HG02763 (cell line): ENCODE data around the gene RIMS4.

Experiments used
- ATAC-seq: cut with Tn5 transposase; IDR thresholded peaks from one replicate; pipeline ENCODE4 v1.9.1; 2021; ENCODE audit warnings: mild to moderate bottlenecking, moderate library complexity; ENCODE audit not compliant: unreplicated experiment

Gene RIMS4

DNA sequence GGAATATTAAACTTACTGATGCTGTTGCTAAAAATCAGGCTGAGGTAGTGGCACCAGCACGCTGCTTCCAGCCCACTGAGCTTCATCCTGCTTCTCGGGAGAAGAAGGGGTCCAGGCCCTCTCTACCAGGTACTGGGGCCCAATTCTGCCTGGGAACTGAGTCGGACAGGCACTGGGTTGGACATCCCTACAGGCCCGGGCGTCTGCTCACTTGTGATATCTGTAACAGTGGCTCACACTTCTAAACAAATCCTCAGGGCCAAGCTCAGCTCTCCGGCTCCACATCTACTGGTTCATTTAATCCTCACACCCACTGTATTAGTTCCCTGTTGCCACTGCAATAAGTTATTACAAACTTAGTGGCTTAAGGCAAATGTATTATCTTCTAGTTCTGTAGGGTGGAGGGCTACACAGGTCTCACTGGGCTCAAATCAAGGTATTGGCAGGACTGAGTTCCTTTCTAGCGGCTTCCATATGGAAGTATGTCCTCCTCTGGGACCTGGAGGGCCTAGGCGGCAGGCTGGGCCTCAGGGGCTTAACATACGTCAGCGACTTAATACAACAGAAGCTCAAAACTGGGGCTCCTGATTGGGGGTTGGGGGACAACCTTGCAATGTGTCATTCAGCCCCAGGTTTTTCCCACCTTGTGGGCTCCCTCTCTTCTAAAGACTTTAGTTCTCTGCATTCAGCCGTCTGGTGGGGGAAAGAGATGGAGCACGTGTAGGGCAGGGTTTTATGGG is 66.3 kb downstream of the RIMS4 start:
- no peak for ATAC-seq

DNA sequence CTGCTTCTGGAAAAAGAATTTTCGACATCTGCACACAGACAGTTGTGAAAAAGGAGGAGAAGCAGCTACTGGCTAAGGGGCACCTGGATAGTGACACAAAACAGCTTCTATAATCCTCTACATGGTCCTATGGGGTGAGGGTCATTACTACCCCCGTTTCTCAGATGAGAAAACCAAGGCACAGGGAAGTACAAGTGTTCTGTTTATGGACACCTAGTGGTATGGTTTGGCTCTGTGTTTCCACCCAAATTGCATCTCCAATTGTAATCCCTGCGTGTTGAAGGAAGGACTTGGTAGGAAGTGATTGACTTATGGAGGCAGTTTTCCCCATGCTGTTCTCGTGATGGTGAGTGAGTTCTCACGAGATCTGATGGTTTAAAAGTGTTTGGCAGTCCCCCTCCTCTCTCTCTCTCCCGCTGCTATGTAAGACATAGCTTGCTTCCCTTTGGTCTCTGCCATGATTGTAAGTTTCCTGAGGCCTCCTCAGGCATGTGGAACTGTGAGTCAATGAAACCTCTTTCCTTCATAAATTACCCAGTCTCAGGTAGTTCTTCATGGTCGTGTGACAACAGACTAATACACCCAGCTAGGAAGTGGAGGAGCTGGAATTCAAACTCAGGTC is 67.2 kb downstream of the RIMS4 start:
- ATAC-seq, result no peak

DNA sequence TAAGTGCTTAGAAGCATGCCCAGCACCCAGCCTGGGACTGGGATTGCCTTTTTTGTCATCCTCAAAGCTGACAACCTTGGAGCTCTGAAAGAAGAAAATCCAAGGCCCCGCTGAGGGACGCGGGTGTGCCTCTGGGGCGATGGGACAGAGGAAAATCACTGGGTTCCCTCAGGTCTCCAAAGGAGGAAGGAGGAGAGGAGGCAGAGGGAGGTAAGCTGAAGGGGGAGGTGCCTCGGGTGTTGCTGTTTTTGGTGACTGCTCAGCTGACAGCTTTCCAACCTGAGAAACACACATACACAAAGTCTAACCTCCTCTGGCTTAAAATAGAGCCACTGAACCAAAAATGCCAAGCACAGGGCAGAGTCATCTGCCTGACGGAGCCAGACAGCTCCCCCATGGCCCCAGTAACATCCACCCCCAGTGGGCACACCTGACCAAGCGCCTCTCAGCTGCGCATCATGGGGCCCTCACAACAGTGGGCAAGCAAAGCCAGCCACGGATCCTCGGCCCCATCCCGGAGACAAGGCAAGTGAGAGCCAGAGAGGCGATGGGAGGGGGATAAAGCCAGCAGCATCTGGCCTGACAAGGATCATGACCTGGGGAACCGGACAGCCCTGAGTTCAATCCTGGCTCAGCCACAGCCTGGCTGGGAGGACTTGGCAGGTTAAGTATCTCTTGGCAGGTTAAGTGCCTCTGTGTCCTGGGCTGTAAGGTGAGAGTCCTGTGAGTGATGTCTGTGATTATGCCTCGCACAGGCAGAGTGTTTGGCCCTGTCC is 67.9 kb downstream of the RIMS4 start:
- no peak for ATAC-seq

- ATAC-seq, result no peak
Measured at GRCh38 chr20:44739942-44740341, 70.4 kb downstream of the RIMS4 start.

DNA sequence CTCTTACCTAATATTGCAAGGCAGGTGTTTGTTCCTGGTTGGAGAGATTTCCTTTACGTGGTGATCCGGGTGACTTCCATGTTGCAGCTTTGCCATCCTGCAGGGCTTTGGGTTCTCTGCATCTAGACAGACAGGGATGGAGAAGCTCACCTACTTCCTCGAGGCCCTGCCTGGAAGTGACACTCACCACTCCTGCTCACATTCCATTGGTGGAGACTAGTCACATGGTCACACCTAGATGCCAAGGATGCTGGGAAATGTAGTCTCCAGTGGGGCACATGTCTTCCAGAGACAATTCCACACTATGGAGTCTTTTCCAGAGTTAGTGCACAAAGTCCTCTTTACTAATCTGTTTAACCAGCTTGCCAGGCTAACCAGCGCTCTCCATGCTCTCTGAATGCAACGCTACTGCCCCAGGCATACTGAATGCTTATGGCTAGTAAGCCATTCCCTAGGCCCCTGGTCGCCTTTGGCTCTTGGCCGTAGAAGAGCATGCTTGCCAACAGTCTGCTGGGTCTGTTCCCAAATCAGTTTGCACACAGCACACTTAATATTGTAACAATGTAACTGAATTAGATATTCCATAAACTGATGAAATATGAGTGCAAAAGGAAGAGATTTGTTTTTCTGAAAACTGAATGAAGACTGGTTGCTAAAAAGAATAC is 71.4 kb downstream of the RIMS4 start:
- ATAC-seq, result no peak

GRCh38 chr20:44737116-44737515 is 73.2 kb downstream of the RIMS4 start:
- ATAC-seq, result no peak

DNA sequence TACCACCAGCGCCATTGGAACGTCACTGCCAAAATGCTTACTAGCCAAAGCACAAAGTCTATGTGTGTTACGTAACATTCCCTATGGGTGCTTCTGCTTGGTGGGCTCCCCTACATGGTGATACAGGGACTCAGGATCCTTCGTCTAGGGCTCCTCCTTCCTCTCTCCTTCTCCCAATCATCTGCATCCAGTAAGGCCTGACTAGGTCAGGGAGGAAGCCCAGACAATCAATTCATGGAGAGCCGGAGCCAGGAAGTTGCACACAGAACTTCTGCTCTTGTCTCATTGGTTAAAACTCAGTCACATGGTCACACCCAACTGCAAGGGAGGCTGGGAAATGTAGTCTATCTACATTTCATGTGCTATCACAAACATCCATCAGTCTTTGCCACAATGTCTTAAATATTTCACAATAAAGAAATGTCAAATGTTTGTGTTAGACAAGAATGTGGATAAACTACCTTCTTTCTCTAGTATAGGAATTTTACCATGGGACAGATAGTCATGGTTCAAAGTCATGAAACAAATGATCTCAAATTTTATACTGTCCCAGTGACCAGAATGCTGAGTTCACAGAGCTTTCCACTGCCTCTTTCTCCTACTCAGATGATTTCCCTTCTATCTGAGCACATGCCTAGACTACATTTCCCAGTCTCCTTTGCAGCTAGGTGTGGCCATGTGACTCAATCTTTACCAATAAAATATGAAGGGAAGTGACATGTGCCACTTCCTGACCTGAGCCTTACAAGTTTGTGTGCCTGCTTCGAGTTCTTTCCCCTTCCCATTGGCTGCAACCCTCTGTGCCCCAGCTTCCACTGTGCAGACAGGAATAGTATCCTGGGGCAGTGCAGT is 74.0 kb downstream of the RIMS4 start:
- no peak for ATAC-seq

- no peak for ATAC-seq
Measured at GRCh38 chr20:44735816-44736169, 74.6 kb downstream of the RIMS4 start.

DNA sequence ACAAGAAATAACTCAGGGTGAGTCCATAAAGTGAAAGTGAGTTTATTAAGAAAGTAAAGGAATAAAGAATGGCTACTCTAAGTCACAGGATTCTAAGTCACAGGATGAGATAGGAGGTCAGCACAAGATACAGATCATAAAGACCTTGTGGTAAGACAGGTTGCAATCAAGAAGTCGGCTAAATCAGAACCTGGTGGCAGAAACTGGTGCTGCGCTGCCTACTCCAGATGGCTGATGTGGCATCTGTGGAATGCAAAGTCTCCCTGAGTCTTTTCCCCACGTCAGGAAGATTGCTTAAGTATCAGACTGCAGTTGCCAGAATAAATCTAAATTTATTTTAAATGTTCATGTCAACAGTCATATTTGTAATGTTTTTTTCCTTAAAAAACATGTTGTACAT is 75.4 kb downstream of the RIMS4 start:
- ATAC-seq, result no peak

GRCh38 chr20:44733341-44734069 is 76.8 kb downstream of the RIMS4 start:
- ATAC-seq, result no peak

GRCh38 chr20:44732327-44732726 is 78.0 kb downstream of the RIMS4 start:
- no peak for ATAC-seq

DNA sequence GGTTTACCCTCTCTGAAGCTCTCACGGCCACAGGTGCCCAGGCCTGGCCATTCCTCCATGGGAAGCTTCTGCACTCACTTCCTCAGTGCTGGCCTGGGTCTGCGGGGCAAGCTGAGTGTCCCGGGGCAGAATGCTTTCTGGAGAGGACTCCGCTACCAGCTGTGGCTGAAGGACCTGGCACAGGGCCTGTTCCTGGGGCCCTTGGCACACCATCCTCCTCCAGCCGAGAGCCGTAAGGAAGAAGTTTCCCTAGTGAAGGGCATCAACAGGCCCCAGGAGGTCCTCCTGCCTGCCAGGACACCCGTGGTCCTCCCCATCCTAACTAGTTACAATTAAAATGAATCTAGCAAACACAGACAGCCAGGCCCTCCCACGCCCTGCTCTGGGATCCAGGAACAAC is 78.7 kb downstream of the RIMS4 start:
- no peak for ATAC-seq

DNA sequence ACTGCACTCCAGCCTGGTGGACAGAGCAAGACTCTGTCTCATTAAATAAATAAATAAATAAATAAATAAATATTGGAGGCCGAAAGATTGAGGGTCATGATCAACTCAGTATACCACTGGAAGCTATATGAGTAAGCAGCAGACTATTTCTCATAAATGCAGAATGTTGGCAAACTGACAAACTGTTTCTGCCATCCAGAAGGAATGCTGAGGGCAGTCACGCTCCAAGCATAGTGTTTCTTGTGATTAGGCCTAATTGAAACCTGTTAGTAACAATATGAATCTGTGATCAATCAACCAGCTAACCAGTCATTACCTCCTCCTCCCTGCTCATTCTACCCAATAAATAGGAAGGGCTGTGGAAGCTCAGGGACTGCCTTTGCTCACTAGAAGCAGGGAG is 79.9 kb downstream of the RIMS4 start:
- ATAC-seq, result no peak

DNA sequence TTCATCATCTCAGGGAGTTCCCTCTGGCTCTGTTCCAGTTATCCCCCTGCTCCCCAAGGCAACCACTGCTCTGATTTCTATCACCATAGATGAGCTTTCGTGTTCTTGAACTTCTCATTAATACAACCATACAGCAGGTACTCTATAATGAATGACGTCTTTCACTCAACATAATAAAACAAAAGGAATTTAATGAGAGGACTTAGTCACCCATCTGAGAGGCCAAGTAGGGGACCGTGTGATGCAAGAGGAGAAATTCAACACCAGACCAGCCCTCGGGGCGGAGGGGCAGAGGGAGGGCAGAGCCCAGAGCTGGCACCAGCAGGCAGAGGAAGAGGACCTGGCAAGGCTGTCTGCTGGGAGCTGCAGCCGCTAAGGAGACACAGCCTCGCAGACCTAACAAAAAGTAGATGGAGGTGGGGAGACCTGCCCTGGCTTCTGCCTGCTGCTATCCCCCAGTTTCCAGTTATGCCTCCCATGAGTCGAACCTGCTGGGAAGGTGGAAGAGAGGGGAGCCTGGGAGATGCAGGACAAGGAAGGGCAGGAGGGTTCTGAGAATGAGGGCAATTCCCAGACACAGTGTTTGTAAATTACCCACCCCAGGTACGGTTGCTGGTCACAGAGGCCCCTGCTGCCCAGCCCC is 81.4 kb downstream of the RIMS4 start:
- ATAC-seq, result no peak

DNA sequence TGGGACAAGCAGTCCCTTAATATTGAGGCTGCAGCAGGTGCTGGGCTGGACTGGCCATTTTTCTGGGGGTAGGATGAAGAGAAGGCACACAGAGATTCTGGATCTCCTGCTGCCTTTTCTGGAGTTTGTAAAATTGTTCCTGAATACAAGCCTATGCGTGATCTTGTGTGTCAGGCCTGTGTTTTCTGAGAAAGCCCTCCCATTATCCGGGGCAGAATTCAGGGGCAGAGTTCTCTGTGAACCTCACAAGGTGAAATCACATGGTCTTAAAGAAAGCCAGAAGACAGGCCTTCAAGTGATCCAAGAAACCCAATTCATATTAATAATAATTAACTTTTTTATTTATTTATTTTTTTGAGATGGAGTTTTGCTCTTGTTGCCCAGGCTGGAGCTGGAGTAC is 82.7 kb downstream of the RIMS4 start:
- ATAC-seq, result no peak

DNA sequence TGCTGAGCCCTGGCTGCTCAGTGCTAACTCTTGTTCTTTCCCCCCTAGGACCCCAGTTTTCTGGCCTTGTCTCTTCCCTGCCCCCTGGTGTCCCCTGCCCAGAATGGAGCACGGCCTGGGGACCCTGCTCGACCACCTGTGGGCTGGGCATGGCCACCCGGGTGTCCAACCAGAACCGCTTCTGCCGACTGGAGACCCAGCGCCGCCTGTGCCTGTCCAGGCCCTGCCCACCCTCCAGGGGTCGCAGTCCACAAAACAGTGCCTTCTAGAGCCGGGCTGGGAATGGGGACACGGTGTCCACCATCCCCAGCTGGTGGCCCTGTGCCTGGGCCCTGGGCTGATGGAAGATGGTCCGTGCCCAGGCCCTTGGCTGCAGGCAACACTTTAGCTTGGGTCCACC is 83.3 kb downstream of the RIMS4 start:
- no peak for ATAC-seq

- no peak for ATAC-seq
Measured at GRCh38 chr20:44725837-44726236, 84.5 kb downstream of the RIMS4 start.

DNA sequence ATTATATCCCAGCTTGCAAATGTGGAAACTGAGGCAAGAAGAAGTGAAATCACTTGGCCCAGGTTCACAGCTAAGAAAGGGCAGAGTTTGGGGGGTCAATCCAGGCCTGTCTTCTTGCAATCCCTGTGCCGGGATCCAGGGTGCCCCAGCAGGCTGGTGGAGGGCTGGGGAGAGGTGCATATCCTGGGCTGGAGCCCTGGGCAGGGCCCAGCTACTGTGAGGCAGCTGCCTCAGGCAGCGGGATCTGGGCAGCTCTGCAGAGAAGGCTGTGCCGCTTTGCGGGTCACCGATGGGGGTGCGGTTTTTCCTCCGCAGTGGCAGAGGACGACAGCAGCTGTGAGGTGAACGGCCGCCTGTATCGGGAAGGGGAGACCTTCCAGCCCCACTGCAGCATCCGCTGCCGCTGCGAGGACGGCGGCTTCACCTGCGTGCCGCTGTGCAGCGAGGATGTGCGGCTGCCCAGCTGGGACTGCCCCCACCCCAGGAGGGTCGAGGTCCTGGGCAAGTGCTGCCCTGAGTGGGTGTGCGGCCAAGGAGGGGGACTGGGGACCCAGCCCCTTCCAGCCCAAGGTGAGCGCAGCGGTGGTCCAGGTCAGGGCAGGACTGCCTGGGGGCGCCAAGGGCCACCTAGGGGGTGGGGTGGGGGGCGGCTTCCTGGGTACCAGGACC is 85.8 kb downstream of the RIMS4 start:
- no peak for ATAC-seq

DNA sequence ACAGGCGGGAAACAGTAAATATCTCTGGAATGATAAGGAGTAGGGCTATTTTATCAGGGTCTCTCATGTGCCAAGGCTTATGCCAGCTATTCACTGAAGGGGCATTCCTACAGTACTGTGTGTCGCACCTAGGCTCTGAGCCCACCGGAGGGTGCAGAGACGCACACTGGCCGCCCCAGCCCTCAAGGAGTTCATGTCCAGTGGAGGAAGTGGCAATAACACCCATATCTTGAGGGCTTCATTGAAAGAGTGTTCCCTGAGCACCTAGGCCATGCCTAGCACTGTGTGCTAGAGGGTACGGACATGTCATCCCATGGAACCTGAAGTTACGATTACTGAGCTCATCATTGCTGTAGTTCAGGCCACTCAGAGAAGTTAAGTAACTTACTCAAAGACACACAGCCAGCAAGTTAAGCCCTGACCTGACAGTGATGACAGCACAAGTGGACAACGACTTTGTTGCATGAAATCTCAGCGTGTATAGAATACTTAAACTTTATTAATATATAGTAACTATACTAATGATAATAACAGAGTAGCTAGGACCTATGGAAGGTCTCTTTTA is 86.5 kb downstream of the RIMS4 start:
- ATAC-seq, result no peak
